A673 (cell line): ENCODE results near the gene ZNF620.

Source experiments
- EZH2 ChIP-seq: fragments of 200-600 bp; sonication (generic); IDR thresholded peaks from 2 replicates; pipeline ENCODE4 v1.6.1; 2017; ENCODE audit warnings: borderline replicate concordance, low read depth, mild to moderate bottlenecking, mixed read lengths, antibody characterized with exemption, low read length; ENCODE audit not compliant: poor library complexity, severe bottlenecking
- TF ChIP-seq, protein P1 (sequence below): fragments of 300-800, 200-600 bp; sonication (generic); conservative IDR thresholded peaks from 2 replicates; pipeline ENCODE4 v1.5.1; 2017; ENCODE audit warnings: low read depth, mild to moderate bottlenecking, antibody characterized with exemption, low read length, moderate library complexity, mixed read lengths

DNA sequence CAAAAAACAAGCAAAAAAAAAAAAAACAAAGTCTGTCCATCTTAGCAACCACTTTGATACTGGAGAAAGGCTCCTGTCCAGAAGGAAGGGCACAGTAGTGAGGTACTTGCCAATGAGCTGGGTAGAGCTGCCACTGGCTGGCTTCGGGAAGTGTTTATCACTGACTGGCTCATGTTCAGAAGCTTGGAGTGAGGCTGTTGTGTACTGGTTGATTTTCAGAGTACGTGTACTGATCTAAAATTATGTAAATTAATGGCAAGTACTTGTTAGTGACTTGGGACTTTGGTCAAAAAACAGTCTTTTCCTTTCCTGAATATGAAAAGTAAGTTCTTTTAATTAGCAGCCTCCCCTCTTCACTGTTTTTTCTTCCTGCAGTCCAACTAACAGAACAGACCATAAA, 17.9 kb downstream of the ZNF620 start:
- TF ChIP-seq, protein P1, sequence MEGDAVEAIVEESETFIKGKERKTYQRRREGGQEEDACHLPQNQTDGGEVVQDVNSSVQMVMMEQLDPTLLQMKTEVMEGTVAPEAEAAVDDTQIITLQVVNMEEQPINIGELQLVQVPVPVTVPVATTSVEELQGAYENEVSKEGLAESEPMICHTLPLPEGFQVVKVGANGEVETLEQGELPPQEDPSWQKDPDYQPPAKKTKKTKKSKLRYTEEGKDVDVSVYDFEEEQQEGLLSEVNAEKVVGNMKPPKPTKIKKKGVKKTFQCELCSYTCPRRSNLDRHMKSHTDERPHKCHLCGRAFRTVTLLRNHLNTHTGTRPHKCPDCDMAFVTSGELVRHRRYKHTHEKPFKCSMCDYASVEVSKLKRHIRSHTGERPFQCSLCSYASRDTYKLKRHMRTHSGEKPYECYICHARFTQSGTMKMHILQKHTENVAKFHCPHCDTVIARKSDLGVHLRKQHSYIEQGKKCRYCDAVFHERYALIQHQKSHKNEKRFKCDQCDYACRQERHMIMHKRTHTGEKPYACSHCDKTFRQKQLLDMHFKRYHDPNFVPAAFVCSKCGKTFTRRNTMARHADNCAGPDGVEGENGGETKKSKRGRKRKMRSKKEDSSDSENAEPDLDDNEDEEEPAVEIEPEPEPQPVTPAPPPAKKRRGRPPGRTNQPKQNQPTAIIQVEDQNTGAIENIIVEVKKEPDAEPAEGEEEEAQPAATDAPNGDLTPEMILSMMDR = no peak
- no peak for TF ChIP-seq EZH2
